ENCODE measurements around the gene GPR84. TPM values are rescaled to one million over a fixed set of nuclear protein-coding genes. Genes with fewer than 3 reads are reported as not detected.

The GPR84 gene
- polyA plus RNA-seq, 1 of the 3 experiments (the other 2 are of a cell fraction) = 0.03 TPM

DNA sequence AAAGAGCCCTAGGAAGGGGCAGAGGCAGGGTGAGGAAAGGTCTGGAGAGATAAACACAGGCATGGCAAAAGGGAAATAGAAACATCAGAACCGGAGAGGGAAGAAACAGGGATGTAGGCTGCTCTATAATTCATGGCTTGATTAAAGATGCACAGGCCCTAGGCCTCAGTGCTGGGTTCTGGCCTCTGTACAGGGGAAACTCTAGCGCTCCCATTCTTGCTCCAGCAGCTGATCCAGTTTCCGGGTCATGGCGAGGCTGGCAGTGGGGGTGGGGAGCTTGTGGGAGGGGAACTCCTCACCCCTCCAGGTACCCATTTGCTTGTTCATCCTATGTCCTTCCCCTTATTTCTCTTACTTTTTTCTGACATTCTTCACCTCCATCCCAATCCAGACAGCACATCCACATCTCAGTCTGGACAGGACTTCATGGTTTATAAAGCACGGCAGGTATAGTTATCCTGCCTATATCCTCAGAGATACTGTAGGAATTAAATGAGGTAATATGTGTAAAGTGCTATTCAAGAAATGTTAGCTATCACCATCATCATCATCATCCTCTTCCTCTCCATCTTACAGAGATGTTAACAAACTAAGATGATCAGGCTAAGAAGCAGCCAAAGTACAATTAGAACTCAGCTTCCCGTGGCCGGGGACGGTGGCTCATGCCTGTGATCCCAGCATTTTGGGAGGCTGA, 8.0 kb upstream of the GPR84 start:
- TF ChIP-seq EP300 (IDR thresholded peaks at IDR 0.05; ENCODE audit: borderline replicate concordance in 1 of 2, low read depth in 1 of 2, low read length in 1 of 2) (0 out of 4 replicates have a peak, but pooled peaks of 1 of the 2 experiments have one; percentile 2), MXI1 (IDR thresholded peaks at IDR 0.05; ENCODE audit: low read depth, low read length) (peak; percentile 19)
- TF ChIP-seq, protein P1, sequence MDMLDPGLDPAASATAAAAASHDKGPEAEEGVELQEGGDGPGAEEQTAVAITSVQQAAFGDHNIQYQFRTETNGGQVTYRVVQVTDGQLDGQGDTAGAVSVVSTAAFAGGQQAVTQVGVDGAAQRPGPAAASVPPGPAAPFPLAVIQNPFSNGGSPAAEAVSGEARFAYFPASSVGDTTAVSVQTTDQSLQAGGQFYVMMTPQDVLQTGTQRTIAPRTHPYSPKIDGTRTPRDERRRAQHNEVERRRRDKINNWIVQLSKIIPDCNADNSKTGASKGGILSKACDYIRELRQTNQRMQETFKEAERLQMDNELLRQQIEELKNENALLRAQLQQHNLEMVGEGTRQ (IDR thresholded peaks at IDR 0.05; ENCODE audit: borderline replicate concordance, low read depth, low read length) = no peak
- H2AFZ ChIP-seq (ENCODE audit: low read depth) = no peak overlapping the region

DNA sequence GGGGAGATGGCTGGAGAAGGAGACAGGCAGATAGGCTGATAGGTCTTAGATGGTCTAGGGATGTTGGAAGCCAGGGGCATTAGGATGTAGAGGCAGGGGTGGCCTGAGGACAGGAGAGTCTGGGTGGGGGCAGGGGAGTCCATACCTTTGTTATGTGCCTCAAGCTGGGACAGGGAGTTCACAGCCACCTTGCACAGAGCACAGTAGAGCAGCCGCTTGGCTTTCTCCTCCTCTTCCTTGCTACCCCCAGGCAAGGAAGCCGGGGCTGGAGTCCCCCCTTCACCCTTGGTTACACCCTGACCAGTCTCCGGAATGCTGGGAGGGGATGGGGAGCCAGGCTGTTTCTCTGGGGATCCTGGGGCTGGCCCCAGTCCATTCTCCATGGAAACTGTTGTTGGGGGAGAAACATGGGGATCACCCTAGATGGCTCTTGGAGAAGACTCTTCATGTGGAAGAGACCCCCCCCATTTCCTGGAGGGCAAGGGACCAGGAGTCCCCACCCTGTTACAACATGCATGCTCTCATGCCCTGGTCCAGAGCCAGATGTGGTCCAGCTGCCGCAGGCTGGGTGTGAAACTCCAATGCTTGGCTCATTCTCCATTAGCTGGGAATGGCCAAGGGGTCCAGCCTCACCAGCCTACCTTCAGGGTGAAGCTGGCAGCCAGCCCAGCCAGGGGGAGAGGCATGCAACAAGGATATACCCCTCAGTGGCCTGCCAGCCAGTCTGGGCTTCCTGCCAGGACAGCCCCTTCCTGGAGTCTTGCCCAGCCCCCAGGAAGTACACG, 7.2 kb upstream of the GPR84 start:
- 52% methylated on average over 4 of the region's 5 CpGs for WGBS (ENCODE audit: low lambda C conversion rate)
- Histone ChIP-seq H3K4me3 (ENCODE audit: low read depth in 2 of 2, low read length in 1 of 2) (no peak overlapping the region), H3K9me2 (no peaks in the 10 kb centered on the region), H3K79me2 (ENCODE audit: insufficient read depth) (no peaks in the 10 kb centered on the region), H3K4me1 (ENCODE audit: control insufficient read depth in 1 of 2, insufficient read depth in 2 of 2, low read depth in 1 of 2, low read length in 1 of 2) (peaks cover 11 to 41% of the 10 kb centered on the region in 2 experiments; a peak in 2 of 4 replicates), H3K4me2 (no peak overlapping the region), H3K9me3 (no peaks in the 10 kb centered on the region), H2AFZ (ENCODE audit: low read depth) (no peak overlapping the region), H4K20me1 (ENCODE audit: insufficient read depth) (no peaks in the 10 kb centered on the region), H3F3A (replicated peaks; ENCODE audit: insufficient read depth) (peaks cover 5% of the 10 kb centered on the region), H3K36me3 (replicated peaks in 1 of 2; ENCODE audit: control insufficient read depth in 1 of 2, insufficient read depth in 2 of 2, low read length in 1 of 2) (no peaks in the 10 kb centered on the region), H3K9ac (no peak overlapping the region), H3K27ac (ENCODE audit: low read depth in 2 of 2, low read length in 1 of 2) (peak overlapping the region; percentile 29 to 62; a peak in 3 of 4 replicates), H3K27me3 (ENCODE audit: insufficient read depth) (no peaks in the 10 kb centered on the region)
- peak; percentile 74 for TF ChIP-seq NFIC (IDR thresholded peaks at IDR 0.05; ENCODE audit: borderline replicate concordance)
- no peak for TF ChIP-seq POLR2AphosphoS5 (IDR thresholded peaks at IDR 0.05; ENCODE audit: low read depth, low read length)
- TF ChIP-seq, protein P2, sequence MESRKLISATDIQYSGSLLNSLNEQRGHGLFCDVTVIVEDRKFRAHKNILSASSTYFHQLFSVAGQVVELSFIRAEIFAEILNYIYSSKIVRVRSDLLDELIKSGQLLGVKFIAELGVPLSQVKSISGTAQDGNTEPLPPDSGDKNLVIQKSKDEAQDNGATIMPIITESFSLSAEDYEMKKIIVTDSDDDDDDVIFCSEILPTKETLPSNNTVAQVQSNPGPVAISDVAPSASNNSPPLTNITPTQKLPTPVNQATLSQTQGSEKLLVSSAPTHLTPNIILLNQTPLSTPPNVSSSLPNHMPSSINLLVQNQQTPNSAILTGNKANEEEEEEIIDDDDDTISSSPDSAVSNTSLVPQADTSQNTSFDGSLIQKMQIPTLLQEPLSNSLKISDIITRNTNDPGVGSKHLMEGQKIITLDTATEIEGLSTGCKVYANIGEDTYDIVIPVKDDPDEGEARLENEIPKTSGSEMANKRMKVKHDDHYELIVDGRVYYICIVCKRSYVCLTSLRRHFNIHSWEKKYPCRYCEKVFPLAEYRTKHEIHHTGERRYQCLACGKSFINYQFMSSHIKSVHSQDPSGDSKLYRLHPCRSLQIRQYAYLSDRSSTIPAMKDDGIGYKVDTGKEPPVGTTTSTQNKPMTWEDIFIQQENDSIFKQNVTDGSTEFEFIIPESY (IDR thresholded peaks at IDR 0.05; ENCODE audit: borderline replicate concordance, low read depth) = no peak
- TF ChIP-seq RFX5 (IDR thresholded peaks at IDR 0.05; ENCODE audit: low read length) = no peak
- TF ChIP-seq TCF12 (IDR thresholded peaks at IDR 0.05) = no peak
- peak; percentile 67; the same call in 1 of the 2 replicates for TF ChIP-seq MXI1 (IDR thresholded peaks at IDR 0.05; ENCODE audit: low read depth, low read length)
- TF ChIP-seq MEF2A (IDR thresholded peaks at IDR 0.05; ENCODE audit: borderline replicate concordance, low read depth) = no peak
- peak in 1 of 2 experiments; percentile 54; a peak in 1 of 4 replicates for TF ChIP-seq EP300 (IDR thresholded peaks at IDR 0.05; ENCODE audit: borderline replicate concordance in 1 of 2, low read depth in 1 of 2, low read length in 1 of 2)
- 0 out of 2 replicates have a peak, but pooled peaks have one; percentile 13 for TF ChIP-seq GATA2 (CRISPR knock-in tag; IDR thresholded peaks at IDR 0.05)
- TF ChIP-seq RCOR1 (IDR thresholded peaks at IDR 0.05; ENCODE audit: low read length) = peak; percentile 39
- no peak for TF ChIP-seq JUND (IDR thresholded peaks at IDR 0.05)
- TF ChIP-seq FOXJ3 (CRISPR knock-in tag; IDR thresholded peaks at IDR 0.05) = peak; percentile 85
- peak; percentile 91 for DNase-seq
- CTCF ChIA-PET = interaction anchor here (0.8 to 3.3 kb wide), 24 partner anchors 8 to 372 kb away, joined by 3 to 69 read pairs (median 8); partner anchors contain the start of genes CBX5, HNRNPA1, HOXC8 and HOXC9
- POLR2A ChIA-PET = interaction anchor here (1.0 to 1.7 kb wide), 3 partner anchors 8 to 91 kb away, joined by 3 to 6 read pairs (median 4); partner anchors contain the start of genes CBX5 and HNRNPA1

More for the DNA sequence above, 8.0 kb upstream of the GPR84 start:
- Histone ChIP-seq H3F3A (replicated peaks; ENCODE audit: insufficient read depth) (peaks cover 5% of the 10 kb centered on the region), H3K9me3 (no peaks in the 10 kb centered on the region), H4K20me1 (ENCODE audit: insufficient read depth) (no peaks in the 10 kb centered on the region), H3K36me3 (replicated peaks in 1 of 2; ENCODE audit: control insufficient read depth in 1 of 2, insufficient read depth in 2 of 2, low read length in 1 of 2) (no peaks in the 10 kb centered on the region), H3K9ac (no peak overlapping the region), H3K27me3 (ENCODE audit: insufficient read depth) (no peaks in the 10 kb centered on the region), H3K79me2 (ENCODE audit: insufficient read depth) (no peaks in the 10 kb centered on the region), H3K9me2 (no peaks in the 10 kb centered on the region), H3K4me1 (ENCODE audit: control insufficient read depth in 1 of 2, insufficient read depth in 2 of 2, low read depth in 1 of 2, low read length in 1 of 2) (peaks cover 11 to 41% of the 10 kb centered on the region in 2 experiments; a peak in 2 of 4 replicates), H3K4me3 (ENCODE audit: low read depth in 2 of 2, low read length in 1 of 2) (no peak overlapping the region), H3K27ac (ENCODE audit: low read depth in 2 of 2, low read length in 1 of 2) (peak overlapping the region; percentile 29 to 62; a peak in 3 of 4 replicates), H3K4me2 (no peak overlapping the region)
- 67% methylated on average over 8 of the region's 8 CpGs for WGBS (ENCODE audit: low lambda C conversion rate)
- POLR2A ChIA-PET = interaction anchor here (1.0 to 1.7 kb wide), 2 partner anchors 13 to 92 kb away, joined by 4 to 6 read pairs; partner anchors contain the start of genes CBX5 and HNRNPA1
- no peak for DNase-seq
- CTCF ChIA-PET = interaction anchor here (1.0 to 3.3 kb wide), 14 partner anchors 7 to 372 kb away, joined by 3 to 69 read pairs (median 9); partner anchors contain the start of genes CBX5, HNRNPA1, HOXC9 and ZNF385A
